Aorta (tissue), 5 donors: ENCODE measurements around the gene FOXN3. TPM values are rescaled to one million over a fixed set of nuclear protein-coding genes. Genes with fewer than 3 reads are reported as not detected.
"Not testable (repeated sequence)": the region's sequence is repeated elsewhere in the genome, so short reads cannot be mapped to it uniquely, and the experiment has no call there.

ENCODE experiments used
- ATAC-seq: fragments of 200-7000 bp; cut with Tn5 transposase; one replicate; pipeline ENCODE4 v1.9.1; 2022; ENCODE audit warnings: moderate library complexity; ENCODE audit not compliant: low FRiP score
- DNase-seq, 2 donors: peaks; one replicate each; pipeline ENCODE4 v3.0.0-alpha.2; 2020
- H3K27ac ChIP-seq, 2 donors: one replicate each; pipeline ENCODE4 v1.5.1; 2013; ENCODE audit warnings: low read length in 2 of 2, mild to moderate bottlenecking in 2 of 2, moderate library complexity in 2 of 2, control low read depth in 1 of 2, inconsistent platforms in 1 of 2, low read depth in 1 of 2
- H3K27me3 ChIP-seq, 2 donors: one replicate each; pipeline ENCODE4 v1.6.1; 2013; ENCODE audit warnings: control low read depth in 1 of 2, low read length in 1 of 2, mild to moderate bottlenecking in 1 of 2, moderate library complexity in 1 of 2; ENCODE audit not compliant: insufficient read depth in 2 of 2, control insufficient read depth in 1 of 2
- H3K36me3 ChIP-seq, 2 donors: one replicate each; pipeline ENCODE4 v1.6.1; 2013; ENCODE audit warnings: control low read depth in 1 of 2, low read length in 1 of 2, mild to moderate bottlenecking in 1 of 2; ENCODE audit not compliant: insufficient read depth in 2 of 2, control insufficient read depth in 1 of 2
- H3K4me1 ChIP-seq, 2 donors: one replicate each; pipeline ENCODE4 v1.6.1; 2013; ENCODE audit warnings: low read length in 2 of 2, control low read depth in 1 of 2, mild to moderate bottlenecking in 1 of 2, moderate library complexity in 1 of 2; ENCODE audit not compliant: insufficient read depth in 2 of 2, control insufficient read depth in 1 of 2
- H3K4me3 ChIP-seq, 2 donors: one replicate each; pipeline ENCODE4 v1.5.1; 2013; ENCODE audit warnings: low read length in 2 of 2, control low read depth in 1 of 2, mild to moderate bottlenecking in 1 of 2
- H3K9me3 ChIP-seq: one replicate; pipeline ENCODE4 v1.6.1; 2013; ENCODE audit warnings: mild to moderate bottlenecking, low read length; ENCODE audit not compliant: control insufficient read depth
- WGBS, 2 donors: extraction: QIAGEN DNeasy Blood & Tissue Kit; methylation state at CpG; one replicate each; pipeline ENCODE4 v1.1.7; 2013; 5-methylcytosine and 5-hydroxymethylcytosine counted together
- intact Hi-C, 2 donors: fragments of 100-400 bp; cut with DNase I; formaldehyde crosslinking; loops; one replicate each; pipeline versions ENCODE4 v1.14.2 to v1.15.0; 2022
- polyA plus RNA-seq, 2 donors: library from polyadenylated mRNA; stranded (reverse); fragments of 200-250 nt; gene quantifications; one replicate each; pipeline ENCODE4 v1.2.3, GENCODE V29; 2013
- total RNA-seq, 2 donors: library from RNA; stranded (reverse); fragmentation: NEBNext Ultra II Directional; extraction: Animal tissue kit (Norgen Biotek cat#: 25700); gene quantifications; one replicate each; pipeline ENCODE4 v1.2.1, GENCODE V29; 2021
- donor health status: healthy with polysubstance abuse.
- donor health status: Bipolar disorder and iron deficiency.
- donor health status: DM: no; HTN: no; CAD: no.
- donor health status: DM: no; HTN: no; CAD: no.
- donor health status: DM: yes; HTN: yes; CAD: no.

The FOXN3 gene
- total and polyA plus RNA-seq, 4 donors: 21.4 to 225 (median 101) TPM

- H3K9me3 ChIP-seq: no peaks in the 10 kb centered on the region
- H3K27ac ChIP-seq: peak overlapping the region; percentile 55 to 73
- whole genome bisulfite sequencing, 2 donors: 2 to 3% methylated on average over 11 of the region's 11 CpGs
- intact Hi-C loops: no loop called here
- peak overlapping the region; percentile 16 to 62 for H3K4me3 ChIP-seq
- peaks cover 3 to 4% of the 10 kb centered on the region in 2 donors for H3K36me3 ChIP-seq
- DNase-seq: no peak
- H3K4me1 ChIP-seq: peaks cover 0 to 3% of the 10 kb centered on the region in 2 donors
- no peaks in the 10 kb centered on the region for H3K27me3 ChIP-seq
- peak; percentile 73 for ATAC-seq
Measured at GRCh38 chr14:89165189-89166181, 251.5 kb downstream of the FOXN3 start.

GRCh38 chr14:89164168-89165073 is 252.6 kb downstream of the FOXN3 start:
- Histone ChIP-seq H3K4me1 (peaks cover 0 to 3% of the 10 kb centered on the region in 2 donors), H3K27me3 (no peaks in the 10 kb centered on the region), H3K36me3 (peaks cover 3 to 4% of the 10 kb centered on the region in 2 donors), H3K27ac (peak overlapping the region in 1 of 2 donors; percentile 58), H3K4me3 (no peak overlapping the region), H3K9me3 (no peaks in the 10 kb centered on the region)
- intact Hi-C loops: no loop called here
- DNase-seq: no peak
- no peak for ATAC-seq
- 58 to 67% methylated on average over 18 of the region's 18 CpGs for WGBS, 2 donors

GRCh38 chr14:89163031-89163636 is 253.9 kb downstream of the FOXN3 start:
- 87 to 91% methylated on average over 17 of the region's 17 CpGs for WGBS, 2 donors
- Histone ChIP-seq H3K4me1 (peaks cover 0 to 3% of the 10 kb centered on the region in 2 donors), H3K9me3 (no peaks in the 10 kb centered on the region), H3K27me3 (no peaks in the 10 kb centered on the region), H3K36me3 (peaks cover 3 to 4% of the 10 kb centered on the region in 2 donors), H3K4me3 (no peak overlapping the region), H3K27ac (no peak overlapping the region)
- ATAC-seq: no peak
- no peak for DNase-seq
- intact Hi-C loops: no loop called here

GRCh38 chr14:89162586-89162985 is 254.4 kb downstream of the FOXN3 start:
- 94 to 96% methylated on average over 22 of the region's 22 CpGs for WGBS, 2 donors
- Histone ChIP-seq H3K4me1 (peaks cover 0 to 3% of the 10 kb centered on the region in 2 donors), H3K9me3 (no peaks in the 10 kb centered on the region), H3K27ac (no peak overlapping the region), H3K27me3 (no peaks in the 10 kb centered on the region), H3K4me3 (no peak overlapping the region), H3K36me3 (peaks cover 3 to 4% of the 10 kb centered on the region in 2 donors)
- intact Hi-C loops: no loop called here
- no peak for DNase-seq
- no peak for ATAC-seq

- ATAC-seq: no peak
- Histone ChIP-seq H3K9me3 (no peaks in the 10 kb centered on the region), H3K4me3 (no peak overlapping the region), H3K27me3 (no peaks in the 10 kb centered on the region), H3K36me3 (peaks cover 3 to 4% of the 10 kb centered on the region in 2 donors), H3K27ac (no peak overlapping the region), H3K4me1 (peaks cover 0 to 3% of the 10 kb centered on the region in 2 donors)
- DNase-seq: no peak
- intact Hi-C loops: no loop called here
- 92 to 96% methylated on average over 7 of the region's 7 CpGs for WGBS, 2 donors
Measured at GRCh38 chr14:89160437-89160836, 256.6 kb downstream of the FOXN3 start.

- H3K4me1 ChIP-seq: no peaks in the 10 kb centered on the region
- H3K27me3 ChIP-seq: no peaks in the 10 kb centered on the region
- no peaks in the 10 kb centered on the region for H3K9me3 ChIP-seq
- ATAC-seq (no peak), DNase-seq (no peak)
- peaks cover 3 to 4% of the 10 kb centered on the region in 2 donors for H3K36me3 ChIP-seq
- intact Hi-C loops: no loop called here
- 84 to 88% methylated on average over 11 of the region's 11 CpGs for WGBS, 2 donors
- no peak overlapping the region for H3K27ac ChIP-seq
- H3K4me3 ChIP-seq: no peak overlapping the region
Measured at GRCh38 chr14:89158701-89159100, 258.3 kb downstream of the FOXN3 start.

GRCh38 chr14:89158104-89158503 is 258.9 kb downstream of the FOXN3 start:
- H3K36me3 ChIP-seq, ATAC-seq, H3K4me1 ChIP-seq, intact Hi-C loops, DNase-seq, H3K27me3 ChIP-seq, H3K9me3 ChIP-seq, H3K27ac ChIP-seq, H3K4me3 ChIP-seq: not testable (repeated sequence)
- 52 to 58% methylated on average over 7 of the region's 7 CpGs for WGBS, 2 donors

GRCh38 chr14:89155491-89155890 is 261.5 kb downstream of the FOXN3 start:
- Histone ChIP-seq H3K36me3 (no peaks in the 10 kb centered on the region), H3K9me3 (no peaks in the 10 kb centered on the region), H3K4me1 (no peaks in the 10 kb centered on the region), H3K27me3 (no peaks in the 10 kb centered on the region), H3K27ac (no peak overlapping the region), H3K4me3 (no peak overlapping the region)
- no peak for ATAC-seq
- DNase-seq: no peak
- intact Hi-C loops: no loop called here
- WGBS, 2 donors: 92 to 94% methylated on average over 5 of the region's 5 CpGs
